Kidney epithelial cell (primary cell): ENCODE data around the gene GPA33. TPM values are rescaled to one million over a fixed set of nuclear protein-coding genes. Genes with fewer than 3 reads are reported as not detected.

Experiments
- DNase-seq: peaks from one replicate; pipeline ENCODE4 v3.0.0-alpha.2; 2010; ENCODE audit warnings: low read depth
- H3K27me3 ChIP-seq: 2 replicates; pipeline ENCODE4 v1.6.0; 2011; ENCODE audit warnings: low read length; ENCODE audit not compliant: control insufficient read depth, insufficient read depth
- H3K36me3 ChIP-seq: 2 replicates; pipeline ENCODE4 v1.5.1; 2011; ENCODE audit warnings: low read length; ENCODE audit not compliant: control insufficient read depth, insufficient read depth
- H3K4me3 ChIP-seq: 2 replicates; pipeline ENCODE4 v1.5.1; 2011; ENCODE audit warnings: low read depth, mild to moderate bottlenecking, control low read depth, low read length
- CTCF ChIP-seq: IDR thresholded peaks from 2 replicates; pipeline ENCODE4 v1.5.1; 2011; ENCODE audit warnings: mild to moderate bottlenecking, moderate library complexity, low read length, control low read depth, inconsistent platforms; ENCODE audit not compliant: insufficient read depth, poor library complexity, severe bottlenecking
- total RNA-seq: library from RNA; depleted of rRNA; stranded (reverse); fragments of >200 nt; gene quantifications from 2 replicates; pipeline ENCODE4 v1.2.3, GENCODE V29; 2015

Gene GPA33
- total RNA-seq, 1 donor from 2014 or later = not detected

- H3K36me3 ChIP-seq = no peaks in the 10 kb centered on the region
- no peaks in the 10 kb centered on the region for H3K27me3 ChIP-seq
- TF ChIP-seq CTCF = peak; percentile 92
- no peak for DNase-seq
- H3K4me3 ChIP-seq = no peak overlapping the region
These were observed 30.9 kb downstream of the GPA33 start for GRCh38 chr1:167059045-167059808.

- peak; percentile 86 for TF ChIP-seq CTCF
- H3K4me3 ChIP-seq = no peak overlapping the region
- H3K36me3 ChIP-seq = no peaks in the 10 kb centered on the region
- DNase-seq = no peak
- no peaks in the 10 kb centered on the region for H3K27me3 ChIP-seq
These were observed 32.9 kb downstream of the GPA33 start for GRCh38 chr1:167057241-167057688.

GRCh38 chr1:167056529-167057231, 33.5 kb downstream of the GPA33 start:
- no peak for TF ChIP-seq CTCF
- no peak overlapping the region for H3K4me3 ChIP-seq

GRCh38 chr1:167054946-167055630, 35.1 kb downstream of the GPA33 start:
- no peak for DNase-seq
- Histone ChIP-seq H3K36me3 (no peaks in the 10 kb centered on the region), H3K27me3 (no peaks in the 10 kb centered on the region), H3K4me3 (no peak overlapping the region)
- no peak for TF ChIP-seq CTCF

More at GRCh38 chr1:167056529-167057231, 33.5 kb downstream of the GPA33 start:
- DNase-seq = no peak
- Histone ChIP-seq H3K27me3 (no peaks in the 10 kb centered on the region), H3K36me3 (no peaks in the 10 kb centered on the region)

GRCh38 chr1:167054531-167054930, 35.6 kb downstream of the GPA33 start:
- no peak for TF ChIP-seq CTCF
- H3K4me3 ChIP-seq = no peak overlapping the region
- no peak for DNase-seq
- no peaks in the 10 kb centered on the region for H3K36me3 ChIP-seq
- H3K27me3 ChIP-seq = no peaks in the 10 kb centered on the region
